Gastrocnemius medialis (tissue), 4 donors: ENCODE results near the gene FNDC3B. TPM values are rescaled to one million over a fixed set of nuclear protein-coding genes. Genes with fewer than 3 reads are reported as not detected.
A peak's percentile ranks its signal among the peaks of the same experiment; 100 is the strongest.

Experiments used
- ATAC-seq, 2 donors: fragments of 150-250 bp; one replicate each; pipeline ENCODE4 v1.9.1; 2016
- DNase-seq, 2 donors: peaks; one replicate each; pipeline ENCODE4 v3.0.0-alpha.2; 2019
- H3K27ac ChIP-seq, 4 donors: fragments of 200-600 bp; sonication (generic); 1 replicate in 1 of 4; 2 replicates in 3 of 4; pipeline ENCODE4 v1.5.1; 2016 to 2018; ENCODE audit warnings: mild to moderate bottlenecking in 2 of 4, moderate library complexity in 1 of 4
- H3K27me3 ChIP-seq, 3 donors: fragments of 200-600 bp; sonication (generic) in 2 of 3; 1 replicate in 1 of 3; 2 replicates in 2 of 3; pipeline versions ENCODE4 v1.5.1 to v1.6.0; 2016 to 2019; ENCODE audit warnings: mild to moderate bottlenecking in 1 of 3, moderate library complexity in 1 of 3
- H3K36me3 ChIP-seq, 2 donors: fragments of 200-600 bp; sonication (generic) in 1 of 2; one replicate each; pipeline ENCODE4 v1.5.1; 2017 to 2018
- H3K4me1 ChIP-seq, 2 donors: fragments of 200-600 bp; sonication (generic) in 1 of 2; one replicate each; pipeline ENCODE4 v1.5.1; 2016 to 2017; ENCODE audit warnings: mild to moderate bottlenecking in 2 of 2
- H3K4me3 ChIP-seq, 4 donors: fragments of 200-600 bp; sonication (generic) in 3 of 4; 1 replicate in 1 of 4; 2 replicates in 3 of 4; pipeline ENCODE4 v1.5.1; 2016 to 2019; ENCODE audit warnings: mild to moderate bottlenecking in 2 of 4
- H3K9me3 ChIP-seq, 3 donors: fragments of 200-600 bp; sonication (generic) in 2 of 3; 1 replicate in 1 of 3; 2 replicates in 2 of 3; pipeline ENCODE4 v1.5.1; 2016 to 2019
- POLR2A ChIP-seq, 2 donors: fragments of 450-650 bp; IDR thresholded peaks; one replicate each; pipeline ENCODE4 v1.6.1; 2017; ENCODE audit warnings: antibody characterized with exemption in 2 of 2, mild to moderate bottlenecking in 2 of 2, moderate library complexity in 2 of 2
- in situ Hi-C, 4 donors: fragments of 200-750 bp; cut with MboI; loops; one replicate each; pipeline versions ENCODE4 v1.15.0 to v1.8.0; 2017; ENCODE audit warnings: low sequenced_read_pairs in 4 of 4
- intact Hi-C: fragments of 100-400 bp; cut with DNase I; formaldehyde crosslinking; loops from one replicate; pipeline ENCODE4 v1.15.1; 2023; ENCODE audit warnings: low total_unique reads
- total RNA-seq, 4 donors: library from RNA; depleted of rRNA; stranded (reverse); fragments of >200 nt; gene quantifications; one replicate each; pipeline versions ENCODE4 v1.1.0 to v1.2.3, GENCODE V29; 2016
- TF ChIP-seq, protein P1 (sequence below), 5 experiments: fragments of 450-650 bp in 3 of 5; fragments of 200-600 bp in 2 of 5; sonication (generic) in 2 of 5; IDR thresholded peaks in 4 of 5; conservative IDR thresholded peaks in 1 of 5; 1 replicate in 4 of 5; 2 replicates in 1 of 5; pipeline ENCODE4 v1.5.1; 2016 to 2019; ENCODE audit warnings: antibody characterized with exemption in 5 of 5, mild to moderate bottlenecking in 3 of 5, moderate library complexity in 3 of 5

FNDC3B gene
- total RNA-seq, 4 donors from 2014 or later, result 42.5 to 110 (median 74.2) TPM

GRCh38 chr3:172159376-172159775 is 120.0 kb downstream of the FNDC3B start:
- no peak for TF ChIP-seq POLR2A (IDR thresholded peaks at IDR 0.05)
- TF ChIP-seq, protein P1, sequence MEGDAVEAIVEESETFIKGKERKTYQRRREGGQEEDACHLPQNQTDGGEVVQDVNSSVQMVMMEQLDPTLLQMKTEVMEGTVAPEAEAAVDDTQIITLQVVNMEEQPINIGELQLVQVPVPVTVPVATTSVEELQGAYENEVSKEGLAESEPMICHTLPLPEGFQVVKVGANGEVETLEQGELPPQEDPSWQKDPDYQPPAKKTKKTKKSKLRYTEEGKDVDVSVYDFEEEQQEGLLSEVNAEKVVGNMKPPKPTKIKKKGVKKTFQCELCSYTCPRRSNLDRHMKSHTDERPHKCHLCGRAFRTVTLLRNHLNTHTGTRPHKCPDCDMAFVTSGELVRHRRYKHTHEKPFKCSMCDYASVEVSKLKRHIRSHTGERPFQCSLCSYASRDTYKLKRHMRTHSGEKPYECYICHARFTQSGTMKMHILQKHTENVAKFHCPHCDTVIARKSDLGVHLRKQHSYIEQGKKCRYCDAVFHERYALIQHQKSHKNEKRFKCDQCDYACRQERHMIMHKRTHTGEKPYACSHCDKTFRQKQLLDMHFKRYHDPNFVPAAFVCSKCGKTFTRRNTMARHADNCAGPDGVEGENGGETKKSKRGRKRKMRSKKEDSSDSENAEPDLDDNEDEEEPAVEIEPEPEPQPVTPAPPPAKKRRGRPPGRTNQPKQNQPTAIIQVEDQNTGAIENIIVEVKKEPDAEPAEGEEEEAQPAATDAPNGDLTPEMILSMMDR (IDR thresholded peaks at IDR 0.05 in 4 of 5, conservative IDR thresholded peaks at IDR 0.05 in 1 of 5), result no peak
- in situ Hi-C loops (no loop called here), intact Hi-C loops (no loop called here)
- Histone ChIP-seq H3K9me3 (no peaks in the 10 kb centered on the region), H3K4me1 (peaks cover 38 to 60% of the 10 kb centered on the region in 2 donors), H3K36me3 (no peaks in the 10 kb centered on the region), H3K4me3 (no peak overlapping the region), H3K27me3 (no peaks in the 10 kb centered on the region), H3K27ac (peak overlapping the region in 3 of 4 donors; percentile 50 to 68 (median 59))
- DNase-seq (no peak), ATAC-seq (no peak)

DNA sequence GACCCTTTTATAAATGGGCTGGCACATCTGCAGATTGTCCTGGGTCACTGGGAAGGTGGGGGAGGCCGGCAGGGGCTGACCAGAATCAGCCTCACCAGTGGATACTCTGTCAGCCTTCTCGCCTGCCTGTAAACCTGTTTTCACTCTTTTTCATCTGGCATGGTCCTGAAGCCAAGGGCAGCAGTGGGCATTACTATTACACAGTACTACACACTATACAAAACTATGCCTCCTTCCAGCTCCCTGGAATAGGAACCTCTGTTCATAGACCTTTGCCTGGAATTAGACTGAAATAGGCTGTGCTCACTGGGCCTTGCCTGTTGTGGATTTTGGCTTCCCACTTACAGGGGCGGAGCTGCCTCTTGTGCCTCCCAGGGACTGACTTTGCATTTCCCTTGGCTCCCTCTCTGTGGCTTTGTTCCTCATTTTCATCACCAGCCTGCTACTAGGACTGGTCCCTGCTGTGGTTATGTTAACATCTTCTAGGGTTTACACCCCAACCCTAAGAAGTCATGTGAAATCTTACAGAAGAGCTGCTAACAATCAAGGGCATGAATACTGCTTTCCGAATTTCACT is 120.7 kb downstream of the FNDC3B start:
- DNase-seq, result peak; percentile 24 to 69
- in situ Hi-C loops (no loop called here), intact Hi-C loops (no loop called here)
- H3K27me3 ChIP-seq, result no peaks in the 10 kb centered on the region
- peaks cover 31 to 53% of the 10 kb centered on the region in 2 donors for H3K4me1 ChIP-seq
- peak overlapping the region; percentile 50 to 68 (median 60) for H3K27ac ChIP-seq
- H3K36me3 ChIP-seq, result no peaks in the 10 kb centered on the region
- TF ChIP-seq, protein P1 (IDR thresholded peaks at IDR 0.05 in 4 of 5, conservative IDR thresholded peaks at IDR 0.05 in 1 of 5), result no peak
- no peak for TF ChIP-seq POLR2A (IDR thresholded peaks at IDR 0.05)
- no peak overlapping the region for H3K4me3 ChIP-seq
- H3K9me3 ChIP-seq, result no peaks in the 10 kb centered on the region
- ATAC-seq, result peak; percentile 45 to 72

GRCh38 chr3:172161133-172161789 is 121.9 kb downstream of the FNDC3B start:
- H3K4me3 ChIP-seq, result no peak overlapping the region
- H3K9me3 ChIP-seq, result no peaks in the 10 kb centered on the region
- no peak overlapping the region for H3K27ac ChIP-seq
- H3K4me1 ChIP-seq, result peaks cover 19 to 41% of the 10 kb centered on the region in 2 donors
- no peak for TF ChIP-seq POLR2A (IDR thresholded peaks at IDR 0.05)
- TF ChIP-seq, protein P1 (IDR thresholded peaks at IDR 0.05 in 4 of 5, conservative IDR thresholded peaks at IDR 0.05 in 1 of 5), result no peak
- ATAC-seq, result no peak
- DNase-seq, result no peak
- intact Hi-C loops (no loop called here), in situ Hi-C loops (no loop called here)
- H3K27me3 ChIP-seq, result no peaks in the 10 kb centered on the region
- H3K36me3 ChIP-seq, result no peaks in the 10 kb centered on the region

- H3K4me1 ChIP-seq, result peaks cover 12 to 34% of the 10 kb centered on the region in 2 donors
- no peak for TF ChIP-seq POLR2A (IDR thresholded peaks at IDR 0.05)
- TF ChIP-seq, protein P1 (IDR thresholded peaks at IDR 0.05 in 4 of 5, conservative IDR thresholded peaks at IDR 0.05 in 1 of 5), result no peak
- intact Hi-C loops (no loop called here), in situ Hi-C loops (no loop called here)
- H3K27ac ChIP-seq, result no peak overlapping the region
- ATAC-seq (no peak), DNase-seq (no peak)
- no peaks in the 10 kb centered on the region for H3K36me3 ChIP-seq
- no peak overlapping the region for H3K4me3 ChIP-seq
- no peaks in the 10 kb centered on the region for H3K9me3 ChIP-seq
- H3K27me3 ChIP-seq, result no peaks in the 10 kb centered on the region
These were observed 122.6 kb downstream of the FNDC3B start for GRCh38 chr3:172161959-172162358.
